GM18508 (cell line): ENCODE results near the gene CYP46A1.

Experiments
- ATAC-seq: cut with Tn5 transposase; IDR thresholded peaks from one replicate; pipeline ENCODE4 v1.9.1; 2021; ENCODE audit warnings: moderate number of reproducible peaks; ENCODE audit not compliant: insufficient read depth, unreplicated experiment

The CYP46A1 gene

DNA sequence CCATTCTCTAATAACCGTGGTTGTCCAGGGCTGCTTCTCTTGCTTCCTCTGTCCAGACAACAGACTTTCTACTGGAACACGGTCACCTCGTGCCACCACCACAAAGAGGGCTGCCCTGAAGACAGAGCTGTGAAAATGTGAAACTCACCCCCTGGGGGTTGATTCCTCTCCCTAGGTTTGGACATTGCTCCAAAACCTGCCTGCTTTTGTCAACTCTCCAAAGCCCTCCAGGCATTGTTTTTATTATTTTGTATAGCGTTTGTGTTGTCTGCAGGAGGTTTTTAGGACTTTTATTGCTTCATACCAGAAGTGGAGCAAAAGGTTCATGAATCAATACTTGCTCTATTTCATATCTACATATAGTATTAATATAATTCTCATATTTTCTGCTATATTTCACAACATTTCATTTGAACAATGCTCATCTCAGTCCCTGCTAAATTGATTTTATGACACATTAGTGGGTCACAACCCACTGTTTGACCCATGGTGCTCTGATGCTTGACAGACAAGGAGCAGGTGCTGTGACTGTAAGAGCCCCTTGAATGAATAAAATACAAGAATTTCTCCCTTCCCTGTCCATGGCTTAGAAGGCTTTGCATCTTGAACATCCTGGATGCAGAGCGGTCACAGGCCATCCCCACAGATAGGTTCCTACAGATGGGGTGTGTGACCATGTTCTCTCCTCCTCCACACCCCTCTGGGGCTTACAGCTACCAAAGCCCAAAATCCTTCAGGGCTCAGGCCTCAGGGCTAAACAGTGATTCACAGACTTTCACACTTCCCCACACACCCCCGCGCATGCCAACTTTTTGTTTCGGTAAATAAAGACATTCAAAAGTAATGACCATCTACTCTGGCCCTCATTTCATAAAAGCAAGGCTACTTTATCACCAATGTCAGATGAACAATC is 88.5 kb downstream of the CYP46A1 start:
- no peak for ATAC-seq

DNA sequence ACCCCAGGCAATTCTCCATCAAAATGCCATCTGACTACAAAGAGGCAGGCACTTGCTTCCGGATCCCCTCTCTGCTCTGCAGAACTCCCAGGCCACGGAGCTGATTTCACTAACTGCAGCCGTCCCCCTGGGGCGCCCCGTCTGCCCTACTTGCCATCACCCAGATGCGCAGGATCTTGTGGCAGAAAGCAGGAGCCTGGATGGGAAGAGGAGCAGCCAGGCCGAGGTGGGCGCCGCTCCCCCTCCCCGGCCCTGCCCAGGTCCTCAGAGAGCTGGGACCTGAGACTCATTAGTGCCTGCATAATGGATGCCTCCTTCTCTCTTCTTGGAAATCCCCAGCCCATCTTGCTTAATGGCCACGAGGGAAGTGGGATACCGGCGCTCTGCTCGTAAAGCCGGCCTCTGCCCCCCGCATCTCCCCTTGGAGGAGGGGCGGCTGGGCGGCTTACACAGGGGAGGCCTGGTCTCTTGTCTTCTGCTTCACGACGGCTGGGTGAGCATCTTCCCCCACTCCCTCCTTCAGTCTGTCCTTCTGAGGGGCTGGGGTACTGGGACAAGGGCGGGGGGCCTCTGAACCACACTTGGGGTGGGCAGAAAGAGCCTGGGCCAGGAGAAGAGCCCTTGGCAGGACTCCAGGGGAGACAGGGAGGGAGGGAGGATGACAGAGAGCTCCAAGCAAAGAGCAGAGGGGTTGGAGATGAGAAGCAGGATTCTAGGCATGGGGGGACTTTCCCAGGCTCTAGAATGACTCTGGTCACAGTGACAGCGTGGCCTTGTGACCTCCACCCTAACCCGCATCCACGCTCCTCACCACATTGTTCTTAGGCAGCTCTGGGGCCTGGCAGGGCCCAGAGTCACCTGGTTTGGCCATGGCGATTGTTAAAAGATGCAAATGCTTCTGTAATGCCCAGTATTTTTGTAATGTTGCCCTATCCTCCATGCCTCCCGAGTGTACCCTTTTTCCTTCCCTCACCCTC is 89.7 kb downstream of the CYP46A1 start:
- no peak for ATAC-seq

- ATAC-seq, result no peak
Observed at GRCh38 chr14:99774556-99775307, 90.6 kb downstream of the CYP46A1 start.

DNA sequence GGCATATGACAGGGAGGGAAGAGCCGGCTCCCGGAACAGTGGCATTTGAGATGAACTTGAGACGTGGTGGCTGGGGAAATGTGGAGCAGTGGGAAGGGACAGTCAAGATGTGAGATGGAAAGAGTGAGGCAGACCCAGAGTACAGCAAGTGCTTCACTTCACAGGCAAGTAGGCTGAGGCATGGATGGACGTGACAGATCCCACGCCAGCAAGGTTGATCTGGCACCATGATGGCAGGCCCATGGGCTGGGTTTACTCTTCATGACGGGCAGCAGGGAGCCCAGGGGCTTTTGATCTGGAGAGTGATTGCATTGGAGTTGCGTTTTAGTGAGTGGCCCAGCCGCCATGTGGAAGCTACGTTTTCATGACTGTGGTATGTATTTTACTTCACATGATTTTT is 91.3 kb downstream of the CYP46A1 start:
- ATAC-seq, result no peak
